Keratinocyte (primary cell): ENCODE results near the gene ENO2.
"Not testable (repeated sequence)": the region's sequence is repeated elsewhere in the genome, so short reads cannot be mapped to it uniquely, and the experiment has no call there.

Experiments used
- CTCF ChIP-seq, 3 experiments: IDR thresholded peaks in 1 of 3; conservative IDR thresholded peaks in 1 of 3; optimal IDR thresholded peaks in 1 of 3; 2 replicates in 2 of 3; 3 replicates in 1 of 3; pipeline versions ENCODE3 to v1.5.1; 2011; ENCODE audit warnings: low read length in 3 of 3, mild to moderate bottlenecking in 3 of 3, moderate library complexity in 2 of 3, control low read depth in 1 of 3, inconsistent platforms in 1 of 3; ENCODE audit not compliant: insufficient read depth in 2 of 3; ENCODE audit errors: extremely low read depth in 1 of 3
- EZH2 ChIP-seq: IDR thresholded peaks from one replicate; pipeline ENCODE4 v1.6.1; 2012; ENCODE audit warnings: inconsistent platforms, mild to moderate bottlenecking, low read length, moderate library complexity

GRCh38 chr12:6879824-6880223 is 34.6 kb upstream of the ENO2 start:
- not testable (repeated sequence) for TF ChIP-seq EZH2; CTCF (optimal IDR thresholded peaks at IDR 0.05 in 1 of 3, IDR thresholded peaks at IDR 0.05 in 1 of 3, conservative IDR thresholded peaks at IDR 0.05 in 1 of 3; ENCODE audit: extremely low read depth in 1 of 3, insufficient read depth in 2 of 3, low read length in 3 of 3)
